Parathyroid adenoma (tissue), 2 donors: ENCODE data around the gene PDE7B.
"Not testable (repeated sequence)": the region's sequence is repeated elsewhere in the genome, so short reads cannot be mapped to it uniquely, and the experiment has no call there.

Source experiments
- H2AFZ ChIP-seq: fragments of 300-600 bp; sonication (generic); one replicate; pipeline ENCODE4 v1.7.0; 2017; ENCODE audit warnings: antibody characterized with exemption, mild to moderate bottlenecking
- H3K27ac ChIP-seq: fragments of 300-600 bp; sonication (generic); one replicate; pipeline ENCODE4 v1.7.0; 2017
- H3K27me3 ChIP-seq: fragments of 300-600 bp; sonication (generic); one replicate; pipeline ENCODE4 v1.7.0; 2017; ENCODE audit warnings: low read length; ENCODE audit not compliant: control insufficient read depth, insufficient read depth
- H3K36me3 ChIP-seq: fragments of 300-600 bp; sonication (generic); one replicate; pipeline ENCODE4 v1.7.0; 2017; ENCODE audit warnings: low read length; ENCODE audit not compliant: control insufficient read depth, insufficient read depth
- H3K4me1 ChIP-seq: fragments of 300-600 bp; sonication (generic); one replicate; pipeline ENCODE4 v1.7.0; 2017; ENCODE audit warnings: control low read depth
- H3K4me2 ChIP-seq: fragments of 300-600 bp; sonication (generic); one replicate; pipeline ENCODE4 v1.7.0; 2017; ENCODE audit warnings: low read length
- H3K4me3 ChIP-seq: fragments of 300-600 bp; sonication (generic); one replicate; pipeline ENCODE4 v1.7.0; 2017; ENCODE audit warnings: low read depth, low read length
- H3K79me2 ChIP-seq: fragments of 300-600 bp; sonication (generic); one replicate; pipeline ENCODE4 v1.7.0; 2017; ENCODE audit warnings: control low read depth
- H3K9ac ChIP-seq: fragments of 300-600 bp; sonication (generic); one replicate; pipeline ENCODE4 v1.7.0; 2017; ENCODE audit warnings: mild to moderate bottlenecking
- H3K9me3 ChIP-seq: fragments of 300-600 bp; sonication (generic); one replicate; pipeline ENCODE4 v1.7.0; 2017; ENCODE audit warnings: low read length; ENCODE audit not compliant: control insufficient read depth
- TF ChIP-seq, protein P1 (sequence below): fragments of 300-600 bp; sonication (generic); IDR thresholded peaks from one replicate; pipeline ENCODE4 v1.7.0; 2017; ENCODE audit warnings: antibody characterized with exemption, mild to moderate bottlenecking
- donor health status: primary hyperparathyroidism.

PDE7B gene

DNA sequence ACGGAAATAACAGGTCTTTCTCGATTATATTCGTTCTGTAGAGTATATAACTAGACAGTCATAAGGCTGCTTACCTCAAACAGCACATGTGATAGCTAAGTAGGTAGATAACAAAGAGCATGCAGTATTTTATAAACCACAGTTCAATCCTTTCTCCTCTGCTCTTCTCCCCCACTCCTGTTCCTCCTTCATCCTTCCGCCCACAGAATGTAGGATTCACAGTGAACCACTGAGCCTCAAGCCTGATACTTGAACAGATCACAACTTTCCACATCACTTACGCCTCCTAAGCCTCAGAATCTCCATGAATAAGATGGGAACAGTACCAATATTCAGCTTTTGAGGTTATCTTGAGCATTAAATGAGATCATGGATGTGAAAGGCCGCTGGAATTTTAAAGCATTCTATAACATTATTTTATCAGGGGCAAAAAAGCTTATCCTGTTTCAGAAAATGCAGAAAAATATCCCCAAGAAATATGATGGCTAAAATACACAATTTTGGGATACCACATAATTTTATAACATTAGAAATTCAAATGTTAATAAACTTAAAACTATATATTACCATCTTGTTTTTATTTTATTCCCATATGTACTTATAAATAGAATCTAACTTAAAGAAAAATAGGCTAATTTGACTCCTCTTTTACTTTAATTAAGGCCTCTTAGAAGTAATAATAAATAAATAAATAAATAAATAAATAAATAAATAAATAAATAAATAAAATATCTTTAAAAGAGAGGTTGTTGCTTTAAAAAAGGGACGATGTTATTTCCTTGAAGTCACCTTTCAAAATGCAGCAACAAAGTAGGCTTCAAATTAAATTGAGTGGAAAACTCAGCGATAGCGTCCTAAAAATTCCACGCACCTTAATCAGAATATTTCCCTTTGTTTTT is 365.3 kb downstream of the PDE7B start:
- TF ChIP-seq, protein P1, sequence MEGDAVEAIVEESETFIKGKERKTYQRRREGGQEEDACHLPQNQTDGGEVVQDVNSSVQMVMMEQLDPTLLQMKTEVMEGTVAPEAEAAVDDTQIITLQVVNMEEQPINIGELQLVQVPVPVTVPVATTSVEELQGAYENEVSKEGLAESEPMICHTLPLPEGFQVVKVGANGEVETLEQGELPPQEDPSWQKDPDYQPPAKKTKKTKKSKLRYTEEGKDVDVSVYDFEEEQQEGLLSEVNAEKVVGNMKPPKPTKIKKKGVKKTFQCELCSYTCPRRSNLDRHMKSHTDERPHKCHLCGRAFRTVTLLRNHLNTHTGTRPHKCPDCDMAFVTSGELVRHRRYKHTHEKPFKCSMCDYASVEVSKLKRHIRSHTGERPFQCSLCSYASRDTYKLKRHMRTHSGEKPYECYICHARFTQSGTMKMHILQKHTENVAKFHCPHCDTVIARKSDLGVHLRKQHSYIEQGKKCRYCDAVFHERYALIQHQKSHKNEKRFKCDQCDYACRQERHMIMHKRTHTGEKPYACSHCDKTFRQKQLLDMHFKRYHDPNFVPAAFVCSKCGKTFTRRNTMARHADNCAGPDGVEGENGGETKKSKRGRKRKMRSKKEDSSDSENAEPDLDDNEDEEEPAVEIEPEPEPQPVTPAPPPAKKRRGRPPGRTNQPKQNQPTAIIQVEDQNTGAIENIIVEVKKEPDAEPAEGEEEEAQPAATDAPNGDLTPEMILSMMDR = no peak
- Histone ChIP-seq H3K9me3 (no peaks in the 10 kb centered on the region), H3K4me2 (no peak overlapping the region), H3K36me3 (no peaks in the 10 kb centered on the region), H3K27ac (no peak overlapping the region), H3K79me2 (no peaks in the 10 kb centered on the region), H3K9ac (no peak overlapping the region), H3K27me3 (no peaks in the 10 kb centered on the region), H3K4me3 (no peak overlapping the region), H2AFZ (no peak overlapping the region), H3K4me1 (no peaks in the 10 kb centered on the region)

DNA sequence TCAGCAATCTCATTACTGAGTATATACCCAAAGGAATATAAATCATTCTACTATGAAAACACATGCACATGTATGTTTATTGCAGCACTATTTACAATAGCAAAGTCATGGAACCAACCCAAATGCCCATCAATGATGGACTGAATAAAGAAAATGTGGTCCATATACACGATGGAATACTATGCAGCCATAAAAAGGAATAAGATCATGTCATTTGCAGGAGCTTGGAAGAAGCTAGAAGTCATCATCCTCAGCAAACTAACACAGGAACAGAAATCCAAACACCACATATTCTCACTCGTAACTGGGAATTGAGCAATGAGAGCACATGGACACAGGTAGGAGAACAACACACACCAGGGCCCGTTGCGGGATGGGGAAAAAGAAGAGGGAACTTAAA is 373.5 kb downstream of the PDE7B start:
- not testable (repeated sequence) for H3K27ac ChIP-seq, H3K9ac ChIP-seq, H2AFZ ChIP-seq, H3K9me3 ChIP-seq, H3K4me1 ChIP-seq, H3K4me3 ChIP-seq, H3K36me3 ChIP-seq, H3K79me2 ChIP-seq, H3K27me3 ChIP-seq, H3K4me2 ChIP-seq

DNA sequence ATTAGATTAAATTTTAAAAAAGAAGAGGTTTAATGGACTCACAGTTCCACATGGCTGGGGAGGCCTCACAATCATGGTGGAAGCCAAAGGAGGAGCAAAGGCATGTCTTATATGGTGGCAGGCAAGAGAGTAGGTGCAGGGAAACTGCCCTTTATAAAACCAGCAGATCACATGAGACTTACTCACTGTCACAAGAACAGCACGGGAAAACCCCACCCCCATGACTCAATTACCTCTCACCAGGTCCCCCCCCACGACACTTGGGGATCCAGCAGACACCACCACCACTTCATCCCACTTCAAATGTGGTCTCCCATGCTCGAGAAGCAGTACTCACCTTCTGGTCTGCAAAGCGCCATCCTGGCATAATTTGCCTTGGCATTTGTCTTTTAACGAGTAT is 374.0 kb downstream of the PDE7B start:
- TF ChIP-seq, protein P1 = no peak
- Histone ChIP-seq H3K36me3 (no peaks in the 10 kb centered on the region), H3K4me2 (no peak overlapping the region), H2AFZ (no peak overlapping the region), H3K9me3 (no peaks in the 10 kb centered on the region), H3K4me1 (no peaks in the 10 kb centered on the region), H3K4me3 (no peak overlapping the region), H3K27me3 (no peaks in the 10 kb centered on the region), H3K9ac (no peak overlapping the region), H3K27ac (no peak overlapping the region), H3K79me2 (no peaks in the 10 kb centered on the region)

DNA sequence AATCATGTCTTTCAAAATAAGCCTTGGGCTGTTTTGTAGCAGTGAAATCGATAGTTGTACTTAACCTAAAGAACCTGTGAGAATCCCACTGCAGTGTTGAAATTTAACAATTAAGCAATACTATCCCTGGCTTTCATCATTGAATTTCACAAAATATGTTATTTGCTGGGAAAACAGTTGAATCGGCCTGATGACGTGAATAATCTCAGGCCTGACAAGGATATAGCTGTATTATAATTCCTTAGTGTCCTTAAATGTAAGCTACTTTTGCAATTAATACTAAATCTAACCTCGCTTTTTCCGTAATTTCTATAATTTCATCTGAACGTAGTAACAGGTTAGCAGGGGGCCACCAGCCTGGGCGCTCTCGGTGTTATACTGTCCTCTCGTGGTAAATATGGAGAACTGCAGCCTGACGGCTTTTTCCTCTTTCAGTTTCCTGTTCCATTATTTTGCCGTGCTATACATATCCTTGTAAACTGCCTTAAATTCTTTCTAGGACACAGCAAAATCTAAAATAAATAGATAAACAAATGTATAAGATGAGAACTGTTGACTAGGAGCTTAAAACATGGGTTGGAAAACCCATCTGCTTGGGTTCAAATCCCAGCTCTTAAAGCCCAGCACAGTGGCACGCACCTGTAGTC is 374.6 kb downstream of the PDE7B start:
- Histone ChIP-seq H3K36me3 (no peaks in the 10 kb centered on the region), H2AFZ (peak overlapping the region; percentile 76), H3K27ac (peak overlapping the region; percentile 8), H3K79me2 (no peaks in the 10 kb centered on the region), H3K27me3 (no peaks in the 10 kb centered on the region), H3K9ac (no peak overlapping the region), H3K4me3 (peak overlapping the region; percentile 28), H3K9me3 (no peaks in the 10 kb centered on the region), H3K4me1 (no peaks in the 10 kb centered on the region), H3K4me2 (peak overlapping the region; percentile 33)
- TF ChIP-seq, protein P1 = peak; percentile 100

DNA sequence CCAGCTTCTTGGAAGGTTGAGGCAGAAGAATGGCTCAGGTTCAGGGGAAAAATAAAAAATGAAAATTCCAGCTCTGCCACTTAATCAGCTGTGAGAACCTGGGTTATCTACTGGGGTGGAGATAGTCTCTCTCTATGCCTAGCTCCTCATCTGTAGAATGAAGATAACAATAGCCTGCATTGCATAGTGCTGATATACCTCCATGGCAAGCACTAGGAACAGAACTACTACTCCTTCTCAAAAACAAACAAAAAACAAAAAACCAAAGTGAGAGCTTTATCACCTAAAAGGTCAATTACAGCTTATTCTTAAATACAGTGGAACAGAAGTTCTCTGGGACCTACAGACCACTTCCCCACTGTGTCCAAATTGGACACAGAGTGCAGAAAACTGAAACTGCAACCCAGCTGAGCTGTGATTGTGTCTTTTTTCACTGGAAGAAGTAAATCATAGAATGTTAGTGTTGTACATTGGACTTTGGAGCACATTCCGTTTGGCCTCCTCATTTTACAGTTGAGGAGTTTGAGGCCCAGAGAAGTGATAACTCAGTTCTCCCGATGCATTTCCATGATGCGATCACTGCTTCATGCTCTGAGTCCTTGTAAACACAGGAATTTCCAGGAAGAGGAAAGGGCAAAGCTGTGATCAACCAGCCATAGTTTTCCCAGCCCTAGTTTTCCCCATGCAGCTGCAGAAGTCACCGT is 375.3 kb downstream of the PDE7B start:
- Histone ChIP-seq H3K9me3 (no peaks in the 10 kb centered on the region), H3K36me3 (no peaks in the 10 kb centered on the region), H3K27ac (peak overlapping the region; percentile 8), H3K9ac (no peak overlapping the region), H3K4me1 (no peaks in the 10 kb centered on the region), H3K4me3 (peak overlapping the region; percentile 28), H2AFZ (peak overlapping the region; percentile 76), H3K27me3 (no peaks in the 10 kb centered on the region), H3K4me2 (peak overlapping the region; percentile 28), H3K79me2 (no peaks in the 10 kb centered on the region)
- TF ChIP-seq, protein P1 = no peak
